H9 (cell line): ENCODE data around the gene GRHL3. TPM values are rescaled to one million over a fixed set of nuclear protein-coding genes. Genes with fewer than 3 reads are reported as not detected.

Experiments used
- DNase-seq: peaks from one replicate; pipeline ENCODE4 v3.0.0-alpha.2; 2017
- H2AFZ ChIP-seq: one replicate; pipeline ENCODE4 v1.6.1; 2013; ENCODE audit warnings: mild to moderate bottlenecking, low read length, control low read depth, moderate library complexity
- H2AK5ac ChIP-seq: 2 replicates; pipeline ENCODE4 v1.6.1; 2013; ENCODE audit warnings: low read length, control low read depth, mixed read lengths; ENCODE audit not compliant: insufficient read length
- H2BK120ac ChIP-seq: one replicate; pipeline ENCODE4 v1.6.1; 2013; ENCODE audit warnings: low read depth, mild to moderate bottlenecking, low read length, control low read depth, inconsistent platforms; ENCODE audit not compliant: poor library complexity, severe bottlenecking
- H2BK12ac ChIP-seq: 2 replicates; pipeline ENCODE4 v1.6.1; 2013; ENCODE audit warnings: low read length, control low read depth, mixed read lengths, low read depth; ENCODE audit not compliant: insufficient read length
- H2BK15ac ChIP-seq: 2 replicates; pipeline ENCODE4 v1.6.1; 2013; ENCODE audit warnings: low read depth, low read length, control low read depth
- H2BK20ac ChIP-seq: one replicate; pipeline ENCODE4 v1.6.1; 2013; ENCODE audit warnings: low read depth, mild to moderate bottlenecking, low read length, control low read depth, inconsistent platforms; ENCODE audit not compliant: poor library complexity, severe bottlenecking
- H2BK5ac ChIP-seq: 2 replicates; pipeline ENCODE4 v1.6.1; 2013; ENCODE audit warnings: low read length, control low read depth, mixed read lengths; ENCODE audit not compliant: insufficient read length
- H3K14ac ChIP-seq: 2 replicates; pipeline ENCODE4 v1.6.1; 2013; ENCODE audit warnings: low read length, control low read depth; ENCODE audit not compliant: insufficient read depth
- H3K18ac ChIP-seq: 2 replicates; pipeline ENCODE4 v1.6.1; 2013; ENCODE audit warnings: low read depth, mild to moderate bottlenecking, mixed read lengths, low read length, control low read depth; ENCODE audit not compliant: insufficient read length
- H3K23ac ChIP-seq: 2 replicates; pipeline ENCODE4 v1.6.1; 2013; ENCODE audit warnings: low read length, control low read depth, mixed read lengths, low read depth; ENCODE audit not compliant: insufficient read length
- H3K23me2 ChIP-seq: 2 replicates; pipeline ENCODE4 v1.6.1; 2013; ENCODE audit warnings: low read depth, mild to moderate bottlenecking, mixed read lengths, low read length, control low read depth; ENCODE audit not compliant: insufficient read length, poor library complexity, severe bottlenecking
- H3K27ac ChIP-seq: 2 replicates; pipeline ENCODE4 v1.5.1; 2013; ENCODE audit warnings: low read length, control low read depth, mixed read lengths, low read depth; ENCODE audit not compliant: insufficient read length
- H3K27me3 ChIP-seq: 2 replicates; pipeline ENCODE4 v1.6.1; 2013; ENCODE audit warnings: low read length, control low read depth, inconsistent platforms; ENCODE audit not compliant: insufficient read depth
- H3K4ac ChIP-seq: 2 replicates; pipeline ENCODE4 v1.6.1; 2013; ENCODE audit warnings: low read depth, mild to moderate bottlenecking, control low read depth, inconsistent platforms, low read length, moderate library complexity
- H3K4me1 ChIP-seq: 2 replicates; pipeline ENCODE4 v1.6.1; 2013; ENCODE audit warnings: low read length, control low read depth, inconsistent platforms; ENCODE audit not compliant: insufficient read depth
- H3K4me2 ChIP-seq: 2 replicates; pipeline ENCODE4 v1.6.1; 2013; ENCODE audit warnings: low read length, control low read depth, mixed read lengths; ENCODE audit not compliant: insufficient read length, insufficient read depth
- H3K56ac ChIP-seq: 2 replicates; pipeline ENCODE4 v1.6.1; 2013; ENCODE audit warnings: low read depth, mild to moderate bottlenecking, mixed read lengths, low read length, control low read depth; ENCODE audit not compliant: insufficient read length
- H3K79me1 ChIP-seq: 2 replicates; pipeline ENCODE4 v1.6.1; 2013; ENCODE audit warnings: low read depth, mild to moderate bottlenecking, moderate library complexity, low read length, control low read depth, inconsistent platforms; ENCODE audit not compliant: insufficient read depth, poor library complexity, severe bottlenecking
- H3K79me2 ChIP-seq: 2 replicates; pipeline ENCODE4 v1.6.1; 2013; ENCODE audit warnings: low read length, control low read depth, inconsistent platforms; ENCODE audit not compliant: insufficient read depth
- H3K9ac ChIP-seq: 2 replicates; pipeline ENCODE4 v1.6.1; 2013; ENCODE audit warnings: low read length, control low read depth, mixed read lengths; ENCODE audit not compliant: insufficient read length; ENCODE audit errors: extremely low read depth
- H3K9me3 ChIP-seq: one replicate; pipeline ENCODE4 v1.6.1; 2013; ENCODE audit warnings: low read depth, low read length, inconsistent platforms; ENCODE audit not compliant: control insufficient read depth
- H3T11ph ChIP-seq: one replicate; pipeline ENCODE4 v1.6.1; 2013; ENCODE audit warnings: mild to moderate bottlenecking, low read length, control low read depth, inconsistent platforms
- H4K20me1 ChIP-seq: one replicate; pipeline ENCODE4 v1.6.1; 2013; ENCODE audit not compliant: control insufficient read depth, insufficient read length, insufficient read depth
- H4K5ac ChIP-seq: 2 replicates; pipeline ENCODE4 v1.6.1; 2013; ENCODE audit warnings: low read depth, mild to moderate bottlenecking, mixed read lengths, low read length, control low read depth; ENCODE audit not compliant: insufficient read length
- H4K8ac ChIP-seq: replicated peaks from 2 replicates; pipeline ENCODE4 v1.6.1; 2013; ENCODE audit warnings: low read length, control low read depth, mixed read lengths, low read depth; ENCODE audit not compliant: insufficient read length
- H4K91ac ChIP-seq: 2 replicates; pipeline ENCODE4 v1.6.1; 2013; ENCODE audit warnings: low read depth, mild to moderate bottlenecking, moderate library complexity, mixed read lengths, low read length, control low read depth; ENCODE audit not compliant: insufficient read length
- H3K27ac Mint-ChIP-seq, 3 experiments: 2 replicates in 2 of 3; 3 replicates in 1 of 3; pipeline ENCODE4 v1.8.0; 2020 to 2021; ENCODE audit warnings: mixed read lengths in 3 of 3, mild to moderate bottlenecking in 1 of 3, moderate library complexity in 1 of 3
- H3K27me3 Mint-ChIP-seq: 2 replicates; pipeline ENCODE4 v1.8.0; 2021; ENCODE audit warnings: low read depth, mild to moderate bottlenecking, moderate library complexity, mixed read lengths
- H3K36me3 Mint-ChIP-seq, 3 experiments: 2 replicates in 2 of 3; 3 replicates in 1 of 3; pipeline ENCODE4 v1.8.0; 2020 to 2021; ENCODE audit warnings: low read depth in 3 of 3, mixed read lengths in 3 of 3; ENCODE audit not compliant: insufficient read depth in 1 of 3
- H3K4me1 Mint-ChIP-seq, 2 experiments: 2 replicates each; pipeline ENCODE4 v1.8.0; 2020; ENCODE audit warnings: mixed read lengths in 2 of 2
- H3K4me3 Mint-ChIP-seq, 2 experiments: 2 replicates in 1 of 2; 3 replicates in 1 of 2; pipeline ENCODE4 v1.8.0; 2020 to 2021; ENCODE audit warnings: mild to moderate bottlenecking in 2 of 2, mixed read lengths in 2 of 2, moderate library complexity in 1 of 2
- H3K9me3 Mint-ChIP-seq, 2 experiments: 2 replicates in 1 of 2; 3 replicates in 1 of 2; pipeline ENCODE4 v1.8.0; 2020; ENCODE audit warnings: mild to moderate bottlenecking in 2 of 2, mixed read lengths in 2 of 2, moderate library complexity in 1 of 2
- WGBS: extraction: QIAGEN DNeasy Blood & Tissue Kit; methylation state at CpG from one replicate; pipeline ENCODE4 v1.1.7; 2013; ENCODE audit warnings: missing lambda C conversion rate, low lambda C conversion rate, mixed read lengths; ENCODE audit not compliant: insufficient read length; ENCODE audit errors: extremely low coverage; 5-methylcytosine and 5-hydroxymethylcytosine counted together
- total RNA-seq: library from RNA; stranded (reverse); gene quantifications from 2 replicates; pipeline ENCODE4 v1.2.1, GENCODE V29; 2021
- TF ChIP-seq, protein P1 (sequence below): fragments of 200-600 bp; sonication (generic); conservative IDR thresholded peaks from 3 replicates; pipeline ENCODE4 v1.8.0; 2021; ENCODE audit warnings: antibody characterized with exemption, mild to moderate bottlenecking

The GRHL3 gene
- total RNA-seq, 1 experiment from 2014 or later: 3.5 TPM

DNA sequence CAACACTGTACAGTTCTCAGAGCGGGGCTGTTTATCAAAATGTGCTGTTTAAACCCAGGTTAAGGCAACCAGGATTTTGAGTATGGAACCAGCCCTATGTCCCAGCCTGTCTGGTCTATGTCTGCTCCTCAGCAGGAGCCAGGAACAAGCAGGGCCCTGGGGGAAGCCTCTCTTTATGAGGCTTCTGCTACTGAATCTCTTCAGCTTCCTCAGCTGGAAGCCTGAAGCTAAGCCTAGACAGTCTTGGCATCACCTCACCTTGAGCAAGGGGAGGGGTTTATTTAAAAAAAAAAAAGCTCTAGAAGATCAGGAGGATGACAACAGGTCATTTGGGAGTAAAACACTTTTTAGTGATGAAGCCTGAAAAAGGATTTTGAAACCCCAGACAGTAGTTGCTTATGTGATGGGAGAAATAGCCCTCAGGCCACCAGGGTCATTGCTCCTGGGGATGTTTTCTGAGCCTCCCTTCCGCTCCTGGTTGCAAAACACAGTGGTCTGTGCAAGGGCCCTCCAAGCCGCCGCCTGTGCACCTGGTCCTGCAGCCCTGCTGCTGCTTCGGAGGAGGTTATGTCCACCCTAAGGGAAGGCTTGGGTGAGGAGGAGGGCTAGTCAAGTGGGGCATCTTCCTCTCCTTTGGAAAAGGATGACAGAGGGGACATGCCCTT lies 21.8 kb upstream of the GRHL3 start:
- H2AK5ac ChIP-seq: no peak overlapping the region
- no peak overlapping the region for H3K23ac ChIP-seq
- H4K20me1 ChIP-seq: no peaks in the 10 kb centered on the region
- H3K9ac ChIP-seq: no peak overlapping the region
- H3K79me2 ChIP-seq: no peaks in the 10 kb centered on the region
- no peak overlapping the region for H3T11ph ChIP-seq
- no peak overlapping the region for H2BK12ac ChIP-seq
- Mint-ChIP-seq H3K4me1 (peaks cover 31 to 38% of the 10 kb centered on the region in 2 experiments), H3K27ac (no peak overlapping the region), H3K36me3 (no peaks in the 10 kb centered on the region), H3K9me3 (no peaks in the 10 kb centered on the region), H3K27me3 (peaks cover 1% of the 10 kb centered on the region), H3K4me3 (no peak overlapping the region)
- no peak overlapping the region for H3K27ac ChIP-seq
- H3K23me2 ChIP-seq: no peaks in the 10 kb centered on the region
- H3K4me2 ChIP-seq: no peak overlapping the region
- no peak overlapping the region for H2AFZ ChIP-seq
- H2BK15ac ChIP-seq: no peak overlapping the region
- DNase-seq: no peak
- H3K27me3 ChIP-seq: no peaks in the 10 kb centered on the region
- TF ChIP-seq, protein P1, sequence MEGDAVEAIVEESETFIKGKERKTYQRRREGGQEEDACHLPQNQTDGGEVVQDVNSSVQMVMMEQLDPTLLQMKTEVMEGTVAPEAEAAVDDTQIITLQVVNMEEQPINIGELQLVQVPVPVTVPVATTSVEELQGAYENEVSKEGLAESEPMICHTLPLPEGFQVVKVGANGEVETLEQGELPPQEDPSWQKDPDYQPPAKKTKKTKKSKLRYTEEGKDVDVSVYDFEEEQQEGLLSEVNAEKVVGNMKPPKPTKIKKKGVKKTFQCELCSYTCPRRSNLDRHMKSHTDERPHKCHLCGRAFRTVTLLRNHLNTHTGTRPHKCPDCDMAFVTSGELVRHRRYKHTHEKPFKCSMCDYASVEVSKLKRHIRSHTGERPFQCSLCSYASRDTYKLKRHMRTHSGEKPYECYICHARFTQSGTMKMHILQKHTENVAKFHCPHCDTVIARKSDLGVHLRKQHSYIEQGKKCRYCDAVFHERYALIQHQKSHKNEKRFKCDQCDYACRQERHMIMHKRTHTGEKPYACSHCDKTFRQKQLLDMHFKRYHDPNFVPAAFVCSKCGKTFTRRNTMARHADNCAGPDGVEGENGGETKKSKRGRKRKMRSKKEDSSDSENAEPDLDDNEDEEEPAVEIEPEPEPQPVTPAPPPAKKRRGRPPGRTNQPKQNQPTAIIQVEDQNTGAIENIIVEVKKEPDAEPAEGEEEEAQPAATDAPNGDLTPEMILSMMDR: no peak
- H3K79me1 ChIP-seq: no peaks in the 10 kb centered on the region
- no peak overlapping the region for H3K4ac ChIP-seq
- H3K14ac ChIP-seq: no peak overlapping the region; the same call in 1 of the 2 replicates
- peaks cover 4% of the 10 kb centered on the region for H3K4me1 ChIP-seq
- no peak overlapping the region for H4K91ac ChIP-seq
- no peak overlapping the region for H4K8ac ChIP-seq
- H2BK120ac ChIP-seq: no peak overlapping the region
- H2BK5ac ChIP-seq: no peak overlapping the region
- H4K5ac ChIP-seq: no peak overlapping the region
- no peak overlapping the region for H3K18ac ChIP-seq
- H3K9me3 ChIP-seq: no peaks in the 10 kb centered on the region
- no CpG with 5 or more reads among the region's 5 CpGs for WGBS
- no peak overlapping the region for H3K56ac ChIP-seq
- no peak overlapping the region for H2BK20ac ChIP-seq
